Osteocyte (in vitro differentiated cells): ENCODE measurements around the gene NTRK2. TPM values are rescaled to one million over a fixed set of nuclear protein-coding genes. Genes with fewer than 3 reads are reported as not detected.

Experiments used
- DNase-seq: peaks from one replicate; pipeline ENCODE4 v3.0.0; 2021; ENCODE audit warnings: mixed read lengths; ENCODE audit not compliant: unreplicated experiment; ENCODE audit errors: extremely low spot score
- H3K27ac Mint-ChIP-seq: one replicate; pipeline ENCODE4 v1.8.0; 2021; ENCODE audit warnings: mild to moderate bottlenecking, mixed read lengths; ENCODE audit not compliant: unreplicated experiment
- H3K27me3 Mint-ChIP-seq: one replicate; pipeline ENCODE4 v1.8.0; 2021; ENCODE audit warnings: mixed read lengths; ENCODE audit not compliant: unreplicated experiment
- H3K36me3 Mint-ChIP-seq: one replicate; pipeline ENCODE4 v1.8.0; 2021; ENCODE audit warnings: mixed read lengths; ENCODE audit not compliant: unreplicated experiment
- H3K4me1 Mint-ChIP-seq: one replicate; pipeline ENCODE4 v1.8.0; 2021; ENCODE audit warnings: mixed read lengths; ENCODE audit not compliant: unreplicated experiment
- H3K4me3 Mint-ChIP-seq: one replicate; pipeline ENCODE4 v1.8.0; 2021; ENCODE audit warnings: mild to moderate bottlenecking, moderate library complexity, mixed read lengths; ENCODE audit not compliant: unreplicated experiment
- H3K9me3 Mint-ChIP-seq: one replicate; pipeline ENCODE4 v1.8.0; 2021; ENCODE audit warnings: mixed read lengths; ENCODE audit not compliant: unreplicated experiment
- total RNA-seq: library from RNA; stranded (reverse); gene quantifications from 2 replicates; pipeline ENCODE4 v1.2.1, GENCODE V29; 2021
- TF ChIP-seq, protein P1 (sequence below): fragments of 200-600 bp; sonication (generic); IDR thresholded peaks from 2 replicates; pipeline ENCODE4 v1.5.0; 2021; ENCODE audit warnings: antibody characterized with exemption, mild to moderate bottlenecking, moderate library complexity

The NTRK2 gene
- total RNA-seq, 1 donor from 2014 or later = 29.4 TPM

DNA sequence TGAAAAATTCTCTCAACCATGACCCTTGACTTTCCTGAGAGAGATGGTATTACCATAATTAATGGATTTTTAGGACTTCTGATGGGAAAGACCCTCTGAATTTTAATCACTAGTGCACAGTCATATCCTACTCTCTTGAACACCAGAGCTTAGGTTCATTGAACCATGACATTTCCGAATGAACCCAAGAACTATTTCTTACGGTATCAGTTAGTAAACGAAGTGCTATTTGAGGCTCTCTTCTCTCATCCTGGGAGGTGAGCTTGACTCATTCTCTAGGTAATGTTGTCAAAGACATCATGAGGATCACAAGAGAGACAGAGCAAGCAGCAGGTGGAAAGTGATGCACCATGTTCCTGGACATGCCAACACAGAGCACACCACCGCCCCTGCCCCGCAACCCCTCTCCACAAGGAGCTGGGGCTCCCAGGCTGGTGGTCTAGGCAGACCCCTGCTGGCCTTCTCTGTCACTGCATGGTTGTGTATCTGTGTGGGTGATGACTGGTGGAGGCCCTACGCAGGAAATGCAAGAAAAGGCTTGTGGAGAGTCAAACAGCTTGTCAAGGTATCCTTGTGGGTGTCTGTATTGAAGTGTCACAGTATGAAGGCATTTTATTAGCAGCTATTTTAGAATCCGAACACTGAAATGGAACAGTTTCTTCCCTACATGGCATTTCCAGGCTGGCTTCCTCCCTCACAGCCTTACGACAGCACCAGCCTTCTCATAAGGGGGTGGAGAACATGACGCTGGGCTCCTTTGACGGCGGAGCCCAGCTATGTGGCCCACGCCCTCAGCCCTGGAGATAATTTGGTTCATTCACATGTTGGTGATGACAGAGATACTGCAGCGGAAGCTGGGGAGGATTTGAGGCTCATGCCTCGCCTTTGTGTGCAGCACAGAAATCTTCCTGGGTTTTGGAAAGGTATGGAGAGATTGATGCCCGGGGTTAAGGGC, 297.6 kb downstream of the NTRK2 start:
- TF ChIP-seq, protein P1, sequence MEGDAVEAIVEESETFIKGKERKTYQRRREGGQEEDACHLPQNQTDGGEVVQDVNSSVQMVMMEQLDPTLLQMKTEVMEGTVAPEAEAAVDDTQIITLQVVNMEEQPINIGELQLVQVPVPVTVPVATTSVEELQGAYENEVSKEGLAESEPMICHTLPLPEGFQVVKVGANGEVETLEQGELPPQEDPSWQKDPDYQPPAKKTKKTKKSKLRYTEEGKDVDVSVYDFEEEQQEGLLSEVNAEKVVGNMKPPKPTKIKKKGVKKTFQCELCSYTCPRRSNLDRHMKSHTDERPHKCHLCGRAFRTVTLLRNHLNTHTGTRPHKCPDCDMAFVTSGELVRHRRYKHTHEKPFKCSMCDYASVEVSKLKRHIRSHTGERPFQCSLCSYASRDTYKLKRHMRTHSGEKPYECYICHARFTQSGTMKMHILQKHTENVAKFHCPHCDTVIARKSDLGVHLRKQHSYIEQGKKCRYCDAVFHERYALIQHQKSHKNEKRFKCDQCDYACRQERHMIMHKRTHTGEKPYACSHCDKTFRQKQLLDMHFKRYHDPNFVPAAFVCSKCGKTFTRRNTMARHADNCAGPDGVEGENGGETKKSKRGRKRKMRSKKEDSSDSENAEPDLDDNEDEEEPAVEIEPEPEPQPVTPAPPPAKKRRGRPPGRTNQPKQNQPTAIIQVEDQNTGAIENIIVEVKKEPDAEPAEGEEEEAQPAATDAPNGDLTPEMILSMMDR = peak; percentile 31
- Mint-ChIP-seq H3K4me1 (peaks cover 40% of the 10 kb centered on the region), H3K27ac (no peak overlapping the region), H3K9me3 (no peaks in the 10 kb centered on the region), H3K36me3 (no peaks in the 10 kb centered on the region), H3K4me3 (no peak overlapping the region), H3K27me3 (no peaks in the 10 kb centered on the region)
- no peak for DNase-seq

DNA sequence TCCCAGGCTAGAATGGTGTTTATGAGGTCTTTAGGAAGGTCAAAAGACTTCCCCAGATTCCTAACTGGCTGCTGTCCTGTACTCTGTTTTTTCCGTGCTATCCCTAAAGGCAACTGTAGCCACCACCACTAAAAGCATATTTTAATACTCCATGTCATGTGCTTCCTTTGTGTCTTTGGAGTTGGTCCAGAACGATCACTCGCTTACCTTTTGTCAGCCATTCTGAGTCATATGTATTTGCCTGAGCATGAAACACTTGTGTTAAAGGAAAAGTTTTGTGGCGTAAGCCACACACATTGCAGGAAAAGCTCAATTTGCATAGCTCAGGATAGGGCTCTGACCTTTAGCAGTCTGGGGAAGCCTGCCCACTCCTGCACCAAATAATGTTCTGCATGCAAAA, 299.6 kb downstream of the NTRK2 start:
- Mint-ChIP-seq H3K36me3 (no peaks in the 10 kb centered on the region), H3K9me3 (no peaks in the 10 kb centered on the region), H3K4me1 (peaks cover 36% of the 10 kb centered on the region), H3K4me3 (no peak overlapping the region), H3K27ac (no peak overlapping the region), H3K27me3 (no peaks in the 10 kb centered on the region)
- no peak for DNase-seq
- TF ChIP-seq, protein P1 = no peak

DNA sequence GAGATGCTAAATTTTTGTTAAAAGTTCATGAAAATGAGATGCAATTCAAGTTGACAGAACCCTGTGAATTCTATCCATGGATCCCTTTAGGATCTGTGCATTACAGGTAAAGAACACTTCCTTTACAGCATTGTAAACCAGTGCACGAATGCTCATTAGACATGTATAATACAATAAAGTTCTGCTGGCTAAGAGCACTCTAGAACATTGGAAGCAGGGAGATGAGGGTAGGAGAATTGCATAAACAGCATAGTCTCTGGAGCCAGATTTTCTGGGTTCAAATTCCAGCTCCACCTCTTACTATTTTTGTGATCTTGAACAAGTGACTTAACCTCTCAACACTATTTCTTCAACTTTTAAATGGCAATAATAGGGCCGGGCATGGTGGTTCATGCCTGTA, 300.2 kb downstream of the NTRK2 start:
- Mint-ChIP-seq H3K4me3 (no peak overlapping the region), H3K4me1 (peaks cover 37% of the 10 kb centered on the region), H3K9me3 (no peaks in the 10 kb centered on the region), H3K27me3 (no peaks in the 10 kb centered on the region), H3K36me3 (no peaks in the 10 kb centered on the region), H3K27ac (no peak overlapping the region)
- DNase-seq = no peak
- TF ChIP-seq, protein P1 = no peak

DNA sequence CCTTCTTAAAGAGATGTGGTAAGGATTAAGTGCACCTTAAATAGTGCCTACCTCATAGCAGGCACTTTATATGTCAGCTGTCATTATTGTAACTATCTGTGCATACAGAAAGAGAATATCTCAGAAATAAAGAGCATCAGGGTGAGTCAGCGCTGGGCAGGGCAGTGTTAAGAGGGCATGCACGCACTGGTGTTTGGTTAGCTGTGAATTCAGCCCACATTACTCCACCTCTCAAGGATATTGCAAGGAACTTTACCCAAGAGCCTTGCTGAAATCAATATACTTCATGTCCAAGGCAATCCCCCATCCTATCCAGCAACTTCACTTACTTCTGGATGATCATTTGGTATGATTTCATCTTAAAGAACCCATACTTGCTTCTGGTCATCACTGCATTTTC, 300.9 kb downstream of the NTRK2 start:
- H3K9me3 Mint-ChIP-seq = no peaks in the 10 kb centered on the region
- no peak for DNase-seq
- peaks cover 43% of the 10 kb centered on the region for H3K4me1 Mint-ChIP-seq
- H3K36me3 Mint-ChIP-seq = no peaks in the 10 kb centered on the region
- no peak overlapping the region for H3K4me3 Mint-ChIP-seq
- H3K27ac Mint-ChIP-seq = peak overlapping the region; percentile 36
- no peaks in the 10 kb centered on the region for H3K27me3 Mint-ChIP-seq
- TF ChIP-seq, protein P1 = no peak

DNA sequence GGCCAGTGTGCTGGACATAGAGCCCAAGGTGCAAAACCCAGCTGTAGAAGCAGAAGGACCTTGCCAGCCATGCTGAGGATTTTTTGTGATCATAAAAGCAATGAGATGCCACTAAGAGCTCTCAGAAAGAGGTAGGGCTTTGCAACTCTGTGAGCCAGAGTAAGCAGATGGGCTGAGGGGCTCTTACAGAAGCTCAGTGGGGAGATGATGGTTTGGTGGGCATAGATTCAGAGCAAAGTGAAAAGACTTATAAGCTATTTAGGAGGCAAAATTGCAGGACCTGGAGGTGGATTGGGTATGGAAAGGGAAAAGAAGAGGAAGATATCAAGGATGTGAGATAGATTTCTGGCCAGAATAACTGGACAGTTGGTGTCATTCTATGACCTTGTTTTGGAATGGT, 302.0 kb downstream of the NTRK2 start:
- H3K36me3 Mint-ChIP-seq = no peaks in the 10 kb centered on the region
- TF ChIP-seq, protein P1 = no peak
- H3K4me3 Mint-ChIP-seq = no peak overlapping the region
- no peak for DNase-seq
- H3K4me1 Mint-ChIP-seq = peaks cover 55% of the 10 kb centered on the region
- no peaks in the 10 kb centered on the region for H3K27me3 Mint-ChIP-seq
- no peak overlapping the region for H3K27ac Mint-ChIP-seq
- no peaks in the 10 kb centered on the region for H3K9me3 Mint-ChIP-seq
